Measurements from ENCODE around the gene SYNDIG1L.
"Not testable (repeated sequence)": the region's sequence is repeated elsewhere in the genome, so short reads cannot be mapped to it uniquely, and the experiment has no call there.

SYNDIG1L gene

DNA sequence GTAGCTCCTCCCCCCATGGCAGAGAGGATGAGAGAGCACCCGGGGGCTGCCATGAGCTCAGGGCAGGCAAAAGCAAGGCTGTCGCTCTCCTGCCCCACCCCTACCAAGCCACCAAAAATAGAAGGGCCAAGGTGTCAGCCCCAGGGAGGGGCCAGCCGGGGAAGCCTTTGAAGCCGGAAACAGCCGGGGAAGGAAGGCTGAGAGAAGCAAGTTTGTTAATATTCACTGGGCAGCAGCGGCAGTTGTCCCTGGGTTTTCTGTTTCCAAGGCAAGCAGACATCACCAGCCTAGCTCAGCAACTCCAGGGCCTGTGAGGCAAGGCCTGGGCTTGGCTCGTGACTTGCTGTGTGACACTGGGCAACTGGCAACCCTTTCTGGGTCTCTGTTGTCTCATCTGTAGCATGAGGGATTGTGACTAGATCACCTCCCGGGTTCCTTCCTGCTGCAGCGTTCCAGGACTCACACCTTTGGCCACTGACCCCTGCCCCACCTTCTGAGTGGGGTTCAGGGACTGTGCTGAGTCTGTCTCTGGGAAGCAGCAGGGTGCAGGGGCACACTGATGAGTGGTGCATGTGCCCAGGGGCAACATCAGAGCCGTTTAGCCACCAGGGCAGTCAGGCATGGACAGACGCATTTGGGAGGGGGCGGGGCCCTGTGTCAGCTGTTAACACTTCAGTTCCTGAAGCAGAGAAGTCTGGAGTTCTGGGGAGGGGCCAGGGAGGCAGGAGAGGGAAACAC lies 24.3 kb downstream of the SYNDIG1L start:
- no peak for DNase-seq

DNA sequence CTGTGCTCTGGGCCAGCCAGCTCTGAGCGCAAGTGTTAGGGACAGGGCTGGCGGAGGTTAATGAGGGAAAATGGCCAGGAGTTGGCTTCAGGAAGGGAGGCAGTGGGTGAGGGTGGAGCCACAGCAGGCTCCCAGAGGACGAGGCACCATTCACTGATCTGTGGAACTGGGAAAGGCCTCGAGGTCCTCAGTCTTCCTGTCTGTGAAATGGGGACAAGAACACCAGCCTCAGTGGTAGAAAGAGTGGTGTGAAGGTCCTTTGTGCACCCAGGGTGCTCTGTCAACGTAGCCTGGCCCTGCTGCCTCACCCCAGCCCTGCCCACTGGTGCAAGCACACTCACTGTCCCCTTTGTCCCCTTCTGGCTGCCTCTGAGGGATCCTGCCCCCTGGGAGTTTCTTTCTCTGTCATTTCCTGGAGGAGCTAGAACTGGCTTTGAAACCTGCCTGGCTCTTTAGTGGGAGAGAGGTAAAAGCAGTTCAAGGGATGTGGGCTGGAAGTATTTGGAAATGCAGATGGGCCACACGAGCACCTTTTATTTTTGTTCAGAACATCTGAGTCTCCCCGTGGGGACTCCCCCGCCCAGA lies 25.0 kb downstream of the SYNDIG1L start:
- no peak for DNase-seq

DNA sequence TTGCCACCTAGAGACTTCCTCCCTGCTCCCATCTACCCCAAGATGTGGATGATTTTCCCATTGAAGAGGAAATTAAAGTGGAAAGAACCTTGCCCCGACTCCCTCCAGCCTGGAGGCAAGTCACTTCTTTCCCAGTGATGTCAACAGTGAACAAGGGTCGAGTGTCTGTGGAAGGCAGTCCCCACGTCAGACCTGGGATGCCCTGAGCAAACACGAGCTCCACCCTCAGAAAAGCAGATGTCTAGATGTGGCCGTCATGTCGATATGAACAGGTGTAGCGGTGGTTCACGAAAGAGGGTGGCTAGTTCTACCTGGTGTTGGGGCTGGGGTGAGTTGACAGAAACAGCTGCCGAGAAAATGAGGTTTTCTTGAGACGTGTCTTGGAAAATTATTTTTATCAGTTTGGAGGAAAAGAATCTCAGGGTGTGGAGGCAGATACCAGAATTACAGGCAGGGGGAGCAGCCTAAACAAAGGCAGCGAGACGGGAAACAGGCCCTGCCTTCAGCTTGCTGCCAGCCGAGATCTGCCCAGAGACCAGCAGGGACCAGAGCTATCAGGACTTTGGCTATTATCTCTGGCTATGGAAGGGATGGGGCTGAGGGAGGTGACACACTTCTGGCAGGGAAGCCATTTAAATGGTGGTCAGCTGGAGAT lies 25.9 kb downstream of the SYNDIG1L start:
- DNase-seq, result no peak

DNA sequence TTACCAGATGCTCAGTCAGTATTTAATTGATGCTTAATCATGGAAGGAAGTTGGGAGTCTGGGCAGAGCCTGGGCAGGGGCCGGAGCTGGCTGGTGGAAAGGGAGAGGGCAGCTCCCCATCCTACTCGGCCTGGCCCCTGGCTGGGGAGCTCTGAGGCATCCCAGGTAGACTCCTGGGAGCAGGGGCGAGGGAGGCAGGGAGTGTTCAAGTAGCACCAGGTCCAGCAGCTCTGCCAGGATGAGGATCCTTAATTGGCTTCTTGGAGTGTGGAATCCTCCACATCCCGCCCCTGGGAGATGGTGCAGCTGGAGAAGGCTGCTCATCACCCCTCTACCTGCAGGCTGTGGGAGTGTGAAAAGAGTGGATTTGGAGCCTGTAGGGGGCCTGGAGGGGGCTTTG lies 30.9 kb downstream of the SYNDIG1L start:
- DNase-seq, result no peak

DNA sequence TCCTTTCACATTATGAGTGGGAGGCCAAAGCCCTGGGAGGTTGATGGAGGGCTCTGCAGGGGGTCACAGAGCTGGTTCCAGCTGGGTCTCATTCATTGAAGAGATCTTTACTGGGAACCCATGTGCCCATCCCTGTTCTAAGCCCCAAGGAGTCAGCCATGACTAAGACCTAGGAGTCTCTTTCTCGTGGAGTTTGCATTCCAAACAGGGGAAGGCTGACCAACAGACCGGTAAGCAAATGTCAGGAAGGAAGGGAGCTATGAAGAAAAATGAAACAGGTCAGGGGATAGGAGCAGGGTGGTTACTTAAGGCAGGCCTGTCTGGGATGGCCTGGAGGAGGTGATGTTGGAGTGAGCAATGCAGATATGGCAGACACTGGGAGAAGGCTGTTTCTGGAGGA lies 31.5 kb downstream of the SYNDIG1L start:
- no peak for DNase-seq

DNA sequence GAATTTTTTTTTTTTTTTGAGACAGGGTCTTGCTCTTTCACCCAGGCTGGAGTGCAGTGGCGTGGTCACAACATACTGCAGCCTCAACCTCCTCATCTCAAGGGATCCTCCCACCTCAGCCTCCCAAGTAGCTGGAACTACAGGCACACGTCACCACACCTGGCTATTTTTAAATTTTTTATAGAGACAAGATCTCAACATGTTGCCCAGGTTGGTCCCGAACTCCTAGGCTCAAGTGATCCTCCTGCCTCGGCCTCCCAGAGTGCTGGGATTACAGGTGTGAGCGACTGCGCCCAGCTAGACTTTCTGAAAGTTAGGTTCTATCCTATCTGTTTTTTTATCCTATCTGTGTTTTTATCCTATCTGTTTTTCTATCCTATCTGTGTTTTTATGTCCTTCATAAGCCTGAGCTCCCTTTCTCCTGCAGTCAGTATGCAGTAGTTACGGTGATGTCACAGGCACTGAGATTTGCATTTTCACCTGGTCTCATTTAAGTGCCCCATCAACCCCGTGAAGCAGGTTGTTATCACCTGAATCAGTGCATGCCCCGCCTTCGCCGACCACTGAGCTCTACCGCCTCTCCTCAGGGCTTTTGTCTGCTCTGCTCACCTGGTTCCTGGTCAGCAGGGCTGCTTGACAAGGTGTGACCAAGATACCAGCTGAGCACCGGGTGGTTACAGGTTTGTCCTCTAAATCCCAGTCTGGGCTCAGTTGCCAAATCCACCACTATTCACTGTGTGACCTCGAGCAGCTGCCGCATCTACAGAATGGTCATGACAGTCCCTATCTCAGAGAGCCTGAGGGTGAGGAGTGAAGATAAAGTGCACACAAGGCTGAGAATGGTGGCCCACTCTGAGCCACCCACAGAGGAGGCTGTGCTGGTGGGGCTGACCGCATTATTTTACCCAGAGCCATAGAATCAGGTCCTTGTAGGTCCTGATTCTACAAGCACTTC lies 33.1 kb downstream of the SYNDIG1L start:
- no peak for DNase-seq

DNA sequence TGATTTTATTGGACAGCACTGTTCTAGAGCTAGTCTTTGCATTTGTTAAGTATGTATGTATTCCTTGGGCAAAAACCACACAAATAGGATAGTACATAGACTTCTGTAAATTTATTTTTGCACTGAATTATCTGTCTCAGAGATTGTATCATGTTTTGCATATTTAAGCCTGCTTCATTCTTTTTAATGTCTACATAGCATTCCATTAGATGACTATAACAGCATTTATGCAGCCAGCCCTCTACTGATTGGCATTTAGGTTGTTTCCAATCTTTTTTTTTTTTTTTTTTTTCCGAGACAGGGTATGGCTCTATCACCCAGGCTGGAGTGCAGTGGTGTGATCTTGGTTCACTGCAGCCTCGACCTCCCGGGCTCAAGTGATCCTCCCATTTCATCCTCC lies 34.5 kb downstream of the SYNDIG1L start:
- DNase-seq, result no peak

DNA sequence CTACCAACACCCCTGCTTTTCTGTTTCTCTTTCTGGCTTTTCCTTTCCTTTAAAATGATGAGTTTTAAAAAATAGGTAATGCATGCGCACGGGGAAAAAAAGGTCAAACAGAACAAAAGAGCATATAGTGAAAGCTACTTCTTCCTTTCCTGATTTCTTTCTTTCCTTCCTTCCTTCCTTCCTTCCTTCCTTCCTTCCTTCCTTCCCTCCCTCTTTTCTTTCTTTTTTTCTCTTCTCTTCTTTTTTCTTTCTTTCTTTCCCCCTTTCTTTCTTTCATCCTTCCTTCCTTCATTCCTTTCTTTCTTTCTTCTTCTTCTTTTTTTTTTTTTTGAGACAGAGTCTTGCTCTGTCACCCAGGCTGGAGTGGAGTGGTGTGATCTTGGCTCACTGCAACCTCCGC lies 35.5 kb downstream of the SYNDIG1L start:
- not testable (repeated sequence) for DNase-seq

DNA sequence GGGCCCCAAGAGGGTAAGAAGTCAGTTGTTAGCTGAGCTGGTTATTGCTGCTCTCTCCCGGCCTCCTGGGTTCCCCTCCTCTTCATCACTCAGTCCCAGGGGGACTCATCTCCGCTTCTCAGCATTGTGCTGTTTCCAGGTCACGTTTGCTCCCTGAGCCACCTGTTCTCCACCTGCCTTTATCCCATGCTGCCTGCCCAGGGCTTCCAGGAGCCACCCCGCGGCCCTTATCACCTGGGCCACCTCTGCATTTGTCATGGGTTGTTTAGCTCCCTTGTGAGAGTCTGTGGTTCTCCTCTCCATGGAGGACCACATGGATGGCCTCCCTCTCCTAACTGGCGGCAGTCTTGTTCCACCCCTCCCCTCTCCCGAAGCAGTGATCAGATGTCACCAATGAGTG lies 36.0 kb downstream of the SYNDIG1L start:
- DNase-seq, result no peak

DNA sequence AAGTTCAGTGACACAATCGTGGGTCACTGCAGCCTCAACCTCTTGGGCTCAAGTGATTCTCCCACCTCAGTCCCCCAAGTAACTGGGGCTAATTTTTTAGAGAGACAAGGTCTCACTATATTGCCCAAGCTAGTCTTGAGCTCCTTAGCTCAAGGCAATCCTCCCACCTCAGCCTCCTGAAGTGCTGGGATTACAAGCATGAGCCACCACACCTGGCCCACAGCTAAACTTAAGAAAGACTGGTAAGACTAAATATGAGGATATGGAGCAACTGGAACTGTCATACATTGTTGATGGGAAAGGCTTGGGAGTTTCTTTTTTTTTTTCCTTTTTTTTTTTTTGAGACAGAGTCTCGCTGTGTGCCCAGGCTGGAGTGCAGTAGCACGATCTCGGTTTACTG lies 43.8 kb downstream of the SYNDIG1L start:
- no peak for DNase-seq

DNA sequence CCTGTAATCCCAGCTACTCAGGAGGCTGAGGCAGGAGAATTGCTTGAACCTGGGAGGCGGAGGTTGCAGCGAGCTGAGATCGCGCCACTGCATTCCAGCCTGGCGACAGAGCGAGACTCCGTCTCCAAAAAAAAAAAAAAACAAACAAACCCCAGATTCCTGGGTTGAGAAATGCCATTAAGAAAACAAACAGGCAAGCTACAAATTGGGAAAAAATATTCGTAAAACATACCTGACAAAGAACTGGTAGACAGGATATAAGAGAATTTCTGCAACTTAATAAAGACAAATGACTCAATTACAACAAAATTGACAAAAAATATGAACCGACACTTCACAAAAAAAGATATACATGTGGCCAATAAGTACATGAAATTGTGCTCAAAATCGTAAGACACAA lies 44.4 kb downstream of the SYNDIG1L start:
- DNase-seq, result not testable (repeated sequence)

DNA sequence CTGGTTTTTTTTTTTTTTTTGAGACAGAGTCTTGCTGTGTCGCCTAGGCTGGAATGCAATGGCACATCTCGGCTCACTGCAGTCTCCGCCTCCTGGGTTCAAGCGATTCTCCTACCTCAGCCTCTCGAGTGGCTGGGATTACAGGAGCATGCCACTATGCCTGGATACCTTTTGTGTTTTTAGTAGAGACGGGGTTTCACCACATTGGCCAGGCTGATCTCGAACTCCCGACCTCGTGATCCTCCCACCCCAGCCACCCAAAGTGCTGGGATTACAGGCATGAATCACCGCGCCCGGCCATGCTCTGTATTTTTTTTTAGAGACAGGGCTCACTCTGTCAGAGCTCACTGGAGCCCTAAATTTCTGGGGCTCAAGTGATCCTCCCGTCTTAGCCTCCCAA lies 45.2 kb downstream of the SYNDIG1L start:
- no peak for DNase-seq

DNA sequence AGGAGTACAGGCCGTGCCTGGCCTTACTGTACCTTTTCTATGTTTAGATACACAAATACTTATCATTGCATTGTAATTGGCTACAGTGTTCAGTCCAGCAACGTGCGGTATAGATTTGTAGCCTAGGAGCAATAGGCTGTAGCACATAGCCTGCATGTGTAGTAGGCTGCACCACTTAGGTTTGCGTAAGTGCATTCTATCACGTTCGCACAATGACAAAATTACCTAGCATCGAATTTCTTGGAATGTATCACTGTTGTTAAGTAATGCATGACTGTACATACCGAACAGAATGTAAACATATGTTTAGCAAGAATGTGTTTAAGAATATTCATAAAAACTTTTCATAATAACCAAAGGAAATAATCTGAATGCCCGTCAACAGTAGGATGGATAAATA lies 45.8 kb downstream of the SYNDIG1L start:
- DNase-seq, result peak; percentile 17

DNA sequence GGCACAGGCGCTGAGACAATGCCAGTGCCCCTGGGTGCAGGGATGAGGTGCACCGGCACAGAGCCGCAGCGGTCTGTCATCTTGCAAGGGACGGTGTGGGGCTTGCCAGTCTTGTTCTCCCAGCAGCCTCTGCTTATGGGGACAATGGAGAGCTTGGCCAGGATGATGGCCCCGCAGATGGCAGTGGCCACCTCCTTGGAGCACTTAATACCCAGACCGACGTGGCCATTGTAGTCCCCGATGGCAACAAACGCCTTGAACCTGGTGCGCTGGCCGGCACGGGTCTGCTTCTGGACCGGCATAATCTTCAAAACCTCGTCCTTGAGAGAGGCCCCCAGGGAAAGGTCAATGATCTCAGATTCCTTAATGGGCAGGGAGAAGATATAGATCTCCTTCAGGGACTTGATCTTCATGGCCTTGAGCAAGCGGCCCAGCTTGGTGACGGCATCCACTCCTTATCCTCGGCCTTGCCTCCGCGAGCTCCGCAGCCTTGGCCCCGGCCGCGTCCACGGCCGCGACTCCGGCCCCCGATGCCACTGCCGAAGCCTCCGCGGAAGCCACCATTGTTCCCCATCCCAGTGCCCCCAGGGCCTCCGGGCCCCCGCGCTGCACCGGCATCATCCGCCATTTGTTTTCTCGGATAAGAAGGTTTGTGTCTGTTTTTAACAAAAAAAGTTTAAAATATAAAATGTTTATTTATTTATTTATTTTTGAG lies 47.9 kb downstream of the SYNDIG1L start:
- DNase-seq, result no peak

DNA sequence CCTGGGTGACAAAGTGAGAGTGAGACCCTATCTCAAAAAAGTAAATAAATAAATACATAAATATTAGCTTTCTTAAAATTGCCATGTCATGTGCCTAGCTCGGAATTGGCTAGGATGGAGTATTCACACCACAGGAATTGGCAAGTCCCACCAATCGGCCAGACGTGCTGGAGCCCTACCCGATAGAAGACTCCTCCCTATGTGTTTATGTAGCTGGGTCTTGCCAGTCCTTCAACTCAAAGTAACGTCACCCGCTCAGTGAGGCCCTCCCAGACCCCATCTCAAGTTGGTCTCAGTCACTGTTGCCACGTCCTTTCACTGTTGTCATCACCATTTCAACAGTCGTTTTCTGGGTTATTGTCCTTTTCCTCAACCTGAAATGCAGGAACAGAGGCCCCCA lies 57.6 kb downstream of the SYNDIG1L start:
- no peak for DNase-seq

DNA sequence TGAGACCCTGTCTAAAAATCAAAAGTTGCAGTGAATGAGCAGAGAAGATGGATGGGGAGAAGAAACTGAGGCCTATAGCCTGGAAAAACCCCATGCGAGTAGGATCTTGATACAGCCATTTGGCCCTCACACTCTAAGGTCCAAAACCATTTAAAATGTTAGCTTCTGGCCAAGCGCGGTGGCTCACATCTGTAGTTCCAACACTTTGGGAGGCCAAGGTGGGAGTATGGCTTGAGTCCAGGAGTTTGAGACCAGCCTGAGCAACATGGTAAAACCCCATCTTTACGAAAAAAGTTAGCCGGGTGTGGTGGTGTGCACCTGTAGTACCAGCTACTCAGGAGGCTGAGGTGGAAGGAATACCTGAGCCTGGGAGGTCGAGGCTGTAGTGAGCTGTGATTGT lies 58.0 kb downstream of the SYNDIG1L start:
- no peak for DNase-seq

DNA sequence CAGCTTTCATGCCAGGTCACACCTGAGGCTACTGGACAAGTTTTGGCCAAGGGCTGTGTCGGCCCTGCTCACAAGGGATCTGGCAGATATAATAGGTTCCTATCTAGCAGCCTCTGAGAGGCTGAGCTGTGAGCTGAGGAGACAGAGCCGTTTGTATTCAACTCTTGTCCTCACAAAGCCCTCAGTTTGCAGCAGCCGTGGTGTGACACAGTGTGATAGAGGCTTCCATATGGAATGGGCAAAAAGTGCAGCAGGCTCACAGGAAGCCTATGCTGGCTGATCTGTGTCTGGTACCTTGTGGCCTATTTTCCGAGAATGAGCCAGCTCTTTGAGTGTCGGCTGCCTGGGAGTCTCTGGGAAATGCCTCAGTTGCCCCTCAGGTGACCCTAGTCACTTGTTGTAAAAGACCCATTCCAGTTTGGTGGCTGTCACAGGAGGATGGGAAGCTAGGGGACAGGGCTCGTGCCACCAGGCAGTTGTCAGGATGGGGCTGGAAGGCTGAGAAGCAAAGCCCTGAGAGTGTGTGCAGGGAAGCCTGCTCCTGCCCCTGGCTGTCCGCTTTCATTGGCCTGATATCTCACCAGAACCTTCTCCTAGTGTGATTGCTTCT lies 61.6 kb downstream of the SYNDIG1L start:
- no peak for DNase-seq

DNA sequence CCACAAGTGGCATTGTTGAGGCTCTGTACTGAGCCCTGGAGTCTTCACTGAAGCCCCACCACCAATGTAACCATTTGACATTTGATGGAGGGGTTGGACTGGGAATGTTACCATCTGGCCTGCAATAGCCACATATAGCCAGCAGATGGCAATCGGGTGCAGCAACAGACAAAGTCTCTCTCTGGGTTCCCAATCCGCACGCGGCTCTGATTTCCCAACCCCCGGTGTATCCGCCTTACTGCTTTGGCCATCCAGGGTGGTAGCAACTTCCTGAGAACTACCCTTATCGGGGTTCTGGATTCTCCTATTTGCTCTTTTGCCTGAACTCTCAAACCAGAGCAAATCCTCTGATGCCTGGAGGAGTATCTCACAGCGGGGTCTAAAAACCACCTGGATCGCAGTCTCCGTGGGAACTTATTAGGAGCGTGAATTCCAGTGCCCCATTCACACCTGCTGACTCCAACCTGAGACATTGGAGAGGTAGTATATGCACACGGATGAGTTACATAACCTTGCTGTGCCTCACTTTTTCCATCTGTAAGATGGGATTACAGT lies 63.6 kb downstream of the SYNDIG1L start:
- DNase-seq, result peak; percentile 67

DNA sequence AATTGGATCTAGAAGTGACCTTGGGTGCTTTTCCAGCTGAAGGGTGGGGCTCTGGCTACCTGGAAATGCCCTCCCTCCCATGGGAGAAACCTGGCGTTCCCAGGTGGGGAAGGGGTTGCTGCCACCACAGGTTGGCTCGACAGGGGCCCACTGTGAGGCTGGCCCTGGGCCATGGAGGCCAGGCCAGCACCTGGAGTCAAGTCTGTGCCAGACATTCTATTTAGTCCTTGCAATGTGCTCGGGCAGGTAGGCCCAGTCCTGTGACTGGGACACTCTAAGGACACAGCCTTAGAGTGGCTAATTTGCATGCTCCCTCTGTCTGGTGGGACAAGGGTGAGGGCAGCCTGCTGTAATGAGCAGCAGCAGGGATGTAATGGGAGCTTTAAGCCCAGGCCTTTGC lies 65.8 kb downstream of the SYNDIG1L start:
- DNase-seq, result no peak

DNA sequence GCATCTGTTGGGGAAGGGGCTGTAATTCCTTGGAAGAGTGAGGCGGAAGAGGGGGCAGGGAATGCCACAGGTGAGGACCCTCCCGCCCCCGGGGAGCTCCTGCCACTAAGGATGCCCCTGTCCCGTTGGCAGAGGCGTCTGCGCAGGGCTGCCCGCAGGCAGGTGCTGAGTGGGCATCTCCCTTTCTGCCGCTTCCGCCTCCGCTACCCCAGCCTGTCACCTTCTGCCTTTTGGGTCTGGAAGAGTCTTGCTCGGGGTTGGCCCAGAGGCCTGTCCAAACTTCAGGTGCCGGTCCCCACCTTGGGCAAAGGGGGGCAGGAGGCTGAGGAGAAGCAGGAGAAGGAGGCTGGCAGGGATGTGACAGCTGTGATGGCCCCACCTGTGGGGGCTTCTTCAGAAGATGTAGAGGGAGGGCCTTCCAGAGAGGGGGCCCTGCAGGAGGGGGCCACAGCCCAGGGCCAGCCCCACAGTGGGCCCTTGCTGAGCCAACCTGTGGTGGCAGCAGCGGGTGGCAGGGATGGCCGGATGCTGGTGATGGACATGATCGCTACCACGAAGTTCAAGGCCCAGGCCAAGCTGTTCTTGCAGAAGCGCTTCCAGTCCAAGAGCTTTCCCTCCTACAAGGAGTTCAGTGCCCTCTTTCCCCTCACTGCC lies 67.7 kb downstream of the SYNDIG1L start:
- DNase-seq, result no peak

DNA sequence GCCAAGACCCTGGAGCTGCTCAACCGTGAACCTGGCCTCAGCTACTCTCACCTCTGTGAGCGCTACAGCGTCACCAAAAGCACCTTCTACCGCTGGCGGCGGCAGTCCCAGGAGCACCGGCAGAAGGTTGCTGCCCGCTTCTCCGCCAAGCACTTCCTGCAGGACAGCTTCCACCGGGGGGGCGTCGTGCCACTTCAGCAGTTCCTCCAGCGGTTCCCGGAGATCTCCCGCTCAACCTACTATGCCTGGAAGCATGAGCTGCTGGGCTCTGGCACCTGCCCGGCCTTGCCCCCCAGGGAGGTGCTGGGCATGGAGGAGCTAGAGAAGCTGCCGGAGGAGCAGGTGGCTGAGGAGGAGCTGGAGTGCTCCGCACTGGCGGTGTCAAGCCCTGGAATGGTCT lies 68.4 kb downstream of the SYNDIG1L start:
- DNase-seq, result no peak

All from fibroblast of skin of right quadriceps (primary cell).